GM15510 (cell line): ENCODE measurements around the gene DCAF11.
A peak's percentile ranks its signal among the peaks of the same experiment; 100 is the strongest.

Source experiments
- POLR2A ChIP-seq: IDR thresholded peaks from 3 replicates; pipeline ENCODE4 v1.6.1; 2011; ENCODE audit warnings: borderline replicate concordance; ENCODE audit not compliant: insufficient read length; ENCODE audit errors: extremely low read depth

Gene DCAF11

GRCh38 chr14:24147761-24148428 is 33.3 kb downstream of the DCAF11 start:
- no peak for TF ChIP-seq POLR2A

- TF ChIP-seq POLR2A = no peak
Measured at GRCh38 chr14:24149302-24149969, 34.9 kb downstream of the DCAF11 start.

- TF ChIP-seq POLR2A = no peak
Measured at GRCh38 chr14:24150061-24150460, 35.5 kb downstream of the DCAF11 start.

GRCh38 chr14:24150567-24150966 is 36.0 kb downstream of the DCAF11 start:
- TF ChIP-seq POLR2A = no peak

DNA sequence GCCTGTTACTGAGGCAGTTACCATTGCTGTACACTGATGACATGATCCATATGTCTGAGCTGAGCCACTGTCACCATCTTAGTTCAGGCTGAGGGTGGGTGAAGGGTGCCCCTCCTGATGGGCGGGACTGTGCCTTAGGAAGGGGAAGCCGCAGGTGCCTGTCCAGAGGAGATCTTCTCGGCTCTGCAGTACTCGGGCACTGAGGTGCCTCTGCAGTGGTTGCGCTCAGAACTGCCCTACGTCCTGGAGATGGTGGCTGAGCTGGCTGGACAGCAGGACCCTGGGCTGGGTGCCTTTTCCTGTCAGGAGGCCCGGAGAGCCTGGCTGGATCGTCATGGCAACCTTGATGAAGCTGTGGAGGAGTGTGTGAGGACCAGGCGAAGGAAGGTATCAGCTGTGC is 36.4 kb downstream of the DCAF11 start:
- no peak for TF ChIP-seq POLR2A

DNA sequence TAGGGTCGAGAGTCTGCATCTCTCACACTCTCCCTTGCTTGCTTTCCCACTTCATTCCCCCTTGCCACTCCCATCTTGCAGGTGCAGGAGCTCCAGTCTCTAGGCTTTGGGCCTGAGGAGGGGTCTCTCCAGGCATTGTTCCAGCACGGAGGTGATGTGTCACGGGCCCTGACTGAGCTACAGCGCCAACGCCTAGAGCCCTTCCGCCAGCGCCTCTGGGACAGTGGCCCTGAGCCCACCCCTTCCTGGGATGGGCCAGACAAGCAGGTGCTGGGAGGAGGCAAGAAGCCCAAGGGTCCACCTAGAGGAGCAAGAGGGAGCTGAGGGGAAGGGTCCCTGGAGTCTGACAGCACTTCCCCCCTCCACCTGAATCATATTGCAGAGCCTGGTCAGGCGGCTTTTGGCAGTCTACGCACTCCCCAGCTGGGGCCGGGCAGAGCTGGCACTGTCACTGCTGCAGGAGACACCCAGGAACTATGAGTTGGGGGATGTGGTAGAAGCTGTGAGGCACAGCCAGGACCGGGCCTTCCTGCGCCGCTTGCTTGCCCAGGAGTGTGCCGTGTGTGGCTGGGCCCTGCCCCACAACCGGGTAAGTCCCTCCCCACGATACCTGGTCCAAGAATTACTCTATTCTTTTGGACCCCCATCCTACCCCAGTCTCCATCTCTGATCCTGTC is 37.0 kb downstream of the DCAF11 start:
- no peak for TF ChIP-seq POLR2A

GRCh38 chr14:24155100-24155499 is 40.5 kb downstream of the DCAF11 start:
- no peak for TF ChIP-seq POLR2A

DNA sequence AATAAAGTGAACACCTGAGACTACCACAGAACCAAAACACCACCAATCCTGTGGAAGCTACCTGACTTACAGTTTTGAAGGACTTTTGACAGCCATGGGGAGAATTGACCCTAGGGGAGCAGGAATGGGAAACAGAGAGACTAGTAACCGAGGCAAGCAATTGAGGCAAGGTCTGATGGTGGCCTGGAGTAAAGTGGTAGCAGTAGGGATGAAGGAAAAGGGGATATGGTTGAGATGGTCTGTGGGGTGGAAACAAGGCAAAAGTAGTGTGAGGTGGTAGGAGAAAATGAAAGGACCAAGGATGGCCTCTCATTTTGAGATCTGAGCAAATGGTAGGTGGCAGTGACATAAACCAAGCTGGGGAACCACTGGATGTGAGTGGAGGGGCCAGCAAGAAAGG is 42.3 kb downstream of the DCAF11 start:
- no peak for TF ChIP-seq POLR2A

DNA sequence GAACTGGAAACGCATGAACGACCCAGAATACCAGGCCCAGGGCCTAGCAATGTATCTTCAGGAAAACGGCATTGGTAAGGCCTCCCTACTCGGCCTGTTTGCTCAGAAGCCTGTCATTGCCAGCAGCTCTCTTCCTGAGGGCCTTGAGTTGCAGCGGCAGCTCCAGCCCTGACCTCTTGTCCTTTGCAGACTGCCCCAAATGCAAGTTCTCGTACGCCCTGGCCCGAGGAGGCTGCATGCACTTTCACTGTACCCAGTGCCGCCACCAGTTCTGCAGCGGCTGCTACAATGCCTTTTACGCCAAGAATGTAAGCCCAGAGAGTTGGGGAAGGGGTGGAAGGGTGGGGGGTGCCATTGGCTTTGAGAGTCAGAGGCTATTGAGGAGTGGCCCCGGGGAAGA is 42.8 kb downstream of the DCAF11 start:
- TF ChIP-seq POLR2A = no peak

DNA sequence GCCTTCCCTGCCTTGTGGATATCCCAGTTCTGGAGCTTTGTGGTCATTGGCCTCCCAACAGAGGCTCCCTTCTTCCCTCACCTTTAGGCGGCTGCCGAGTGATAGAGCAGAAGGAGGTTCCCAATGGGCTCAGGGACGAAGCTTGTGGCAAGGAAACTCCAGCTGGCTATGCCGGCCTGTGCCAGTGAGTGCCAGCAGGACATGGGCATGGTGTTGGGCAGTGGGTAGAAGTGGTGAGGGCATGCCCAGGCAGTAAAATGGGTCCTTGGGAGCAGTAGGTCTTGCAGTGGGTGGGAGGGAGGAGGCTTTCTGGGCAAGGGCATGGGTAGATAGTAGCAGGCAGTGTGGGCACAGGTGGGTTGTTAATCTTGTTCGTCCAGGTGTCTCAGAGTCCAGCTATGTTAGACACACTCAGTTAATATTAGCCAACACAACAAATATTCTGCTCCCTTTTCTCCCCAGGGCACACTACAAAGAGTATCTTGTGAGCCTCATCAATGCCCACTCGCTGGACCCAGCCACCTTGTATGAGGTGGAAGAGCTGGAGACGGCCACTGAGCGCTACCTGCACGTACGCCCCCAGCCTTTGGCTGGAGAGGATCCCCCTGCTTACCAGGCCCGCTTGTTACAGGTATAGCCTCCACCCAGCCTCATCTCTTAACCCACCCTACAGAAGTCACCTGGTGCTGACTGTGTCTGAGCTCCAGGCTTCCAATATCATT is 45.4 kb downstream of the DCAF11 start:
- peak; percentile 22 for TF ChIP-seq POLR2A

- no peak for TF ChIP-seq POLR2A
Measured at GRCh38 chr14:24160499-24160849, 45.9 kb downstream of the DCAF11 start.

GRCh38 chr14:24160850-24161804 is 46.5 kb downstream of the DCAF11 start, which contains the start of gene IRF9:
TSS of gene IRF9 (plus strand) at chr14:24161265. CDS start at chr14:24162145, 880 bp downstream.
- peak; percentile 92 for TF ChIP-seq POLR2A

- TF ChIP-seq POLR2A = no peak
Measured at GRCh38 chr14:24162093-24162492, 47.5 kb downstream of the DCAF11 start.

DNA sequence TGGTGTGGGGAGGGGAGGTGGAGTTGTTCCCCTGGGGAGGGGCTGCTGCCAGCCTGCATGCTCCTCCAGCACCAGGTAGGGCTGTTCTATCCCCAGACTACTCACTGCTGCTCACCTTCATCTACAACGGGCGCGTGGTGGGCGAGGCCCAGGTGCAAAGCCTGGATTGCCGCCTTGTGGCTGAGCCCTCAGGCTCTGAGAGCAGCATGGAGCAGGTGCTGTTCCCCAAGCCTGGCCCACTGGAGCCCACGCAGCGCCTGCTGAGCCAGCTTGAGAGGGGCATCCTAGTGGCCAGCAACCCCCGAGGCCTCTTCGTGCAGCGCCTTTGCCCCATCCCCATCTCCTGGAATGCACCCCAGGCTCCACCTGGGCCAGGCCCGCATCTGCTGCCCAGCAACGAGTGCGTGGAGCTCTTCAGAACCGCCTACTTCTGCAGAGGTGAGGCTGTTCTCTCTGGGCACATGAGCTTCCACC is 50.0 kb downstream of the DCAF11 start:
- no peak for TF ChIP-seq POLR2A
